SK-N-SH (cell line): ENCODE measurements around the gene SUFU. TPM values are rescaled to one million over a fixed set of nuclear protein-coding genes. Genes with fewer than 3 reads are reported as not detected.

Experiments
- CTCF ChIA-PET: fragments of 300-600, 350-600 bp; formaldehyde crosslinking; extraction: SDS; loops from one replicate; lab custom pipeline; 2021; lab: Yijun Ruan, JAX
- POLR2A ChIA-PET: fragments of 350-600 bp; sonication (Branson Sonifier 250); formaldehyde crosslinking; extraction: SDS; loops from one replicate; lab custom pipeline; 2020; ENCODE audit warnings: antibody characterized with exemption, inconsistent platforms; lab: Yijun Ruan, JAX
- DNase-seq: peaks from one replicate; pipeline ENCODE4 v3.0.0; 2012
- H2AFZ ChIP-seq: fragments of 200-600 bp; sonication (generic); 2 replicates; pipeline ENCODE4 v1.8.1; 2016; ENCODE audit warnings: antibody characterized with exemption, mild to moderate bottlenecking, low read depth
- H3F3A ChIP-seq: fragments of 200-600 bp; sonication (generic); replicated peaks from 2 replicates; pipeline ENCODE3; 2016; ENCODE audit warnings: antibody characterized with exemption, mild to moderate bottlenecking; ENCODE audit not compliant: insufficient read depth
- H3K27ac ChIP-seq, 2 experiments: fragments of 200-500 bp in 1 of 2; fragments of 200-600 bp in 1 of 2; sonication (Bioruptor generic) in 1 of 2; sonication (generic), shearing (Covaris generic) in 1 of 2; 2 replicates each; pipeline versions ENCODE4 v1.5.1 to v1.6.1; 2014 to 2016; ENCODE audit warnings: low read depth in 2 of 2, inconsistent platforms in 1 of 2, low read length in 1 of 2, mild to moderate bottlenecking in 1 of 2, mixed read lengths in 1 of 2
- H3K27me3 ChIP-seq: fragments of 200-600 bp; sonication (generic), shearing (Covaris generic); 2 replicates; pipeline ENCODE4 v1.6.1; 2016; ENCODE audit warnings: mixed run types; ENCODE audit not compliant: insufficient read depth
- H3K36me3 ChIP-seq, 2 experiments: fragments of 200-500 bp in 1 of 2; fragments of 200-600 bp in 1 of 2; sonication (Bioruptor generic) in 1 of 2; sonication (generic) in 1 of 2; replicated peaks in 1 of 2; 2 replicates each; pipeline versions ENCODE3 to v1.5.1; 2014 to 2016; ENCODE audit warnings: low read length in 1 of 2, mild to moderate bottlenecking in 1 of 2; ENCODE audit not compliant: insufficient read depth in 2 of 2, control insufficient read depth in 1 of 2
- H3K4me1 ChIP-seq, 2 experiments: fragments of 200-500 bp in 1 of 2; fragments of 200-600 bp in 1 of 2; sonication (Bioruptor generic) in 1 of 2; sonication (generic), shearing (Covaris generic) in 1 of 2; 2 replicates each; pipeline versions ENCODE4 v1.5.1 to v1.6.1; 2014 to 2016; ENCODE audit warnings: low read depth in 1 of 2, low read length in 1 of 2, mixed run types in 1 of 2; ENCODE audit not compliant: insufficient read depth in 2 of 2, control insufficient read depth in 1 of 2
- H3K4me2 ChIP-seq: fragments of 200-600 bp; sonication (generic), shearing (Covaris generic); 2 replicates; pipeline ENCODE4 v1.6.1; 2017; ENCODE audit warnings: mixed run types
- H3K4me3 ChIP-seq, 2 experiments: fragments of 200-500 bp in 1 of 2; fragments of 200-600 bp in 1 of 2; sonication (Bioruptor generic) in 1 of 2; sonication (generic), shearing (Covaris generic) in 1 of 2; 2 replicates each; pipeline versions ENCODE4 v1.5.1 to v1.8.1; 2014 to 2016; ENCODE audit warnings: low read depth in 2 of 2, inconsistent platforms in 1 of 2, low read length in 1 of 2, mild to moderate bottlenecking in 1 of 2, mixed read lengths in 1 of 2, moderate library complexity in 1 of 2
- H3K79me2 ChIP-seq: fragments of 200-600 bp; sonication (generic); 2 replicates; pipeline ENCODE4 v1.8.1; 2017; ENCODE audit warnings: mild to moderate bottlenecking; ENCODE audit not compliant: insufficient read depth
- H3K9ac ChIP-seq: fragments of 200-600 bp; sonication (generic); 2 replicates; pipeline ENCODE4 v1.6.1; 2017; ENCODE audit warnings: mixed run types
- H3K9me2 ChIP-seq: fragments of 200-600 bp; sonication (generic); 2 replicates; pipeline ENCODE4 v1.6.1; 2017; ENCODE audit warnings: mixed run types
- H3K9me3 ChIP-seq: fragments of 200-600 bp; sonication (generic); 2 replicates; pipeline ENCODE4 v1.6.1; 2017; ENCODE audit warnings: mixed run types, mild to moderate bottlenecking, moderate library complexity
- H4K20me1 ChIP-seq: fragments of 200-600 bp; sonication (generic); 2 replicates; pipeline ENCODE4 v1.6.1; 2017; ENCODE audit warnings: mild to moderate bottlenecking, mixed run types; ENCODE audit not compliant: insufficient read depth
- CHD2 ChIP-seq: fragments of 150-350 bp; IDR thresholded peaks from 2 replicates; pipeline ENCODE4 v1.6.1; 2018; ENCODE audit warnings: low read length; ENCODE audit not compliant: partially characterized antibody
- EP300 ChIP-seq, 2 experiments: IDR thresholded peaks; 2 replicates each; pipeline versions ENCODE4 v1.4.0 to v1.6.1; 2012; ENCODE audit warnings: borderline replicate concordance in 1 of 2, low read depth in 1 of 2, low read length in 1 of 2
- FOSL2 ChIP-seq: IDR thresholded peaks from 2 replicates; pipeline ENCODE4 v1.4.0; 2012; ENCODE audit warnings: low read depth, mild to moderate bottlenecking, moderate library complexity, borderline replicate concordance
- FOXM1 ChIP-seq: IDR thresholded peaks from 2 replicates; pipeline ENCODE4 v1.4.0; 2012; ENCODE audit warnings: low read depth, mild to moderate bottlenecking
- GABPA ChIP-seq: IDR thresholded peaks from 2 replicates; pipeline ENCODE4 v1.4.0; 2012; ENCODE audit warnings: low read depth, mild to moderate bottlenecking
- GATA2 ChIP-seq: sonication (generic); formaldehyde crosslinking; IDR thresholded peaks from 2 replicates; pipeline ENCODE4 v1.5.0; 2020; ENCODE audit warnings: mild to moderate bottlenecking, missing genetic modification reagents
- IRF3 ChIP-seq: fragments of 150-350 bp; IDR thresholded peaks from 2 replicates; pipeline ENCODE4 v1.6.1; 2016; ENCODE audit warnings: mild to moderate bottlenecking, low read depth, low read length
- MAX ChIP-seq: IDR thresholded peaks from 2 replicates; pipeline ENCODE4 v1.4.0; 2012; ENCODE audit warnings: low read depth
- MXI1 ChIP-seq: IDR thresholded peaks from 2 replicates; pipeline ENCODE4 v1.6.1; 2012; ENCODE audit warnings: mild to moderate bottlenecking, low read depth, low read length, improper control_type of control experiment
- NFIC ChIP-seq: IDR thresholded peaks from 2 replicates; pipeline ENCODE4 v1.4.0; 2012; ENCODE audit warnings: borderline replicate concordance
- POLR2AphosphoS5 ChIP-seq: IDR thresholded peaks from 2 replicates; pipeline ENCODE4 v1.6.1; 2012; ENCODE audit warnings: low read depth, low read length
- RAD21 ChIP-seq: IDR thresholded peaks from 2 replicates; pipeline ENCODE4 v1.6.1; 2012; ENCODE audit warnings: mild to moderate bottlenecking, low read length
- RCOR1 ChIP-seq: fragments of 150-350 bp; IDR thresholded peaks from 2 replicates; pipeline ENCODE4 v1.6.1; 2017; ENCODE audit warnings: antibody characterized with exemption, low read length
- RXRA ChIP-seq: IDR thresholded peaks from 2 replicates; pipeline ENCODE4 v1.4.0; 2012; ENCODE audit warnings: low read depth, mild to moderate bottlenecking, borderline replicate concordance
- TCF12 ChIP-seq: IDR thresholded peaks from 2 replicates; pipeline ENCODE4 v1.4.0; 2012
- TEAD4 ChIP-seq: IDR thresholded peaks from 2 replicates; pipeline ENCODE4 v1.4.0; 2012; ENCODE audit warnings: mild to moderate bottlenecking, borderline replicate concordance; ENCODE audit not compliant: insufficient read depth
- USF2 ChIP-seq: fragments of 150-350 bp; IDR thresholded peaks from 2 replicates; pipeline ENCODE4 v1.6.1; 2017; ENCODE audit warnings: antibody characterized with exemption, low read length, low read depth, borderline replicate concordance
- ZBTB33 ChIP-seq: IDR thresholded peaks from 2 replicates; pipeline ENCODE4 v1.4.0; 2012; ENCODE audit warnings: low read depth, borderline replicate concordance
- WGBS: methylation state at CpG from one replicate; pipeline ENCODE4 v1.1.6; 2017; ENCODE audit warnings: low lambda C conversion rate; 5-methylcytosine and 5-hydroxymethylcytosine counted together
- polyA plus RNA-seq, 3 experiments: library from polyadenylated mRNA; depleted of rRNA; stranded (reverse); fragments of >200 nt; gene quantifications; 2 replicates each; pipeline ENCODE4 v1.2.3, GENCODE V29; 2012
- TF ChIP-seq, protein P1 (sequence below): IDR thresholded peaks from 2 replicates; pipeline ENCODE4 v1.4.0; 2012; ENCODE audit warnings: low read depth, borderline replicate concordance

SUFU gene
- polyA plus RNA-seq, 1 of the 3 experiments (the other 2 are of a cell fraction): 5.7 TPM

DNA sequence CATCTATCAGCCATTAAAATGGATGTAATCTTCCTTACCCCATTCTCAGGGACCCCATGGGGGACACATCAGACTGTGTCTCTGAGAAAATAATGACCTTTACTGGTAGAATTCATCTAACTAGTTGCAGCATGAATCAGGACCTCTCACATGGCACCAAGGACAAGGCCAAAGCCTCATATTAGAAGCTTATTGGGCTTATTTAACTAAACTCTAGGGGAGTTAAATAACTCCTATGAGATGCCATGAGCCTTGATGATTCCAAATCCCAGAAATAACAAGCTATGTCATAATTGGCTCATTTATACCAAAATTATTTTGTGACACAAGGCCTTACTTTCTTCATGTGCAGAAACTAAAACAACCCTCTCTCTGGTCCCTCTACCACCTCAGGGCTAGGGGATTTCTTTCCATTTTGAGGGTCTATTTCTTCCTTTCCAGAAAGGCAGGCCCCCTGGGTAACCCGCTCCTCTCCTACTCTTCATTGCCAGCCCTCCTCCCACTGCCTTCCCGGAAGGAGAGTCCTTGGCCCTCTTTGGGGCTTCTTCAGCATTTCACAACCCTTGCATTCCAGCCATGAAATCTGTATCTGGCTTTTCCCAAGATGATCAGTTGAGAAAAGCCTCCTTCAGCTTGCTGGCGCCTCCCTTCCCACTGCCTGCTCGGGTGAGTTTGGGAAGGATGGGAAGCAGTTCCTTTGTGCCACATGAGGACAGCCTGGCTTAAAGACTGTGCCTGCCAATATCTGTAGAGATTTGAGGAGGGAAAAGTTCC is 98.7 kb downstream of the SUFU start (continued):
- TF ChIP-seq FOXM1 (no peak), NFIC (no peak), MXI1 (no peak), RCOR1 (no peak), RXRA (no peak), GATA2 (no peak), GABPA (no peak)

GRCh38 chr10:102603946-102604345 is 100.2 kb downstream of the SUFU start:
- no peaks in the 10 kb centered on the region for H3K79me2 ChIP-seq
- ChIA-PET CTCF (interaction anchor here (1.4 to 4.3 kb wide), 2 partner anchors 21 to 100 kb away, joined by 5 to 14 read pairs; partner anchors contain the start of gene SUFU), POLR2A (no interaction called here)
- DNase-seq: no peak
- WGBS: 84% methylated on average over 4 of the region's 7 CpGs
- H3K4me1 ChIP-seq: peaks cover 0 to 30% of the 10 kb centered on the region in 2 experiments; a peak in 3 of 4 replicates
- H3K36me3 ChIP-seq: peaks cover 0 to 17% of the 10 kb centered on the region in 2 experiments
- H3K9ac ChIP-seq: 0 out of 2 replicates have a peak overlapping the region, but pooled peaks have one; percentile 3
- H3K27ac ChIP-seq: peak overlapping the region in 1 of 2 experiments; percentile 79; a peak in 2 of 4 replicates
- H4K20me1 ChIP-seq: no peaks in the 10 kb centered on the region
- H3K27me3 ChIP-seq: no peaks in the 10 kb centered on the region
- peak overlapping the region; percentile 46 for H3K4me2 ChIP-seq
- H3F3A ChIP-seq: peaks cover 20% of the 10 kb centered on the region
- no peak overlapping the region for H3K4me3 ChIP-seq
- no peaks in the 10 kb centered on the region for H3K9me3 ChIP-seq
- H3K9me2 ChIP-seq: no peaks in the 10 kb centered on the region
- H2AFZ ChIP-seq: no peak overlapping the region
- TF ChIP-seq GABPA (0 out of 2 replicates have a peak, but pooled peaks have one; percentile 15), TEAD4 (no peak), EP300 (IDR thresholded peaks at IDR 0.05; ENCODE audit: borderline replicate concordance in 1 of 2, low read depth in 1 of 2, low read length in 1 of 2) (no peak)

DNA sequence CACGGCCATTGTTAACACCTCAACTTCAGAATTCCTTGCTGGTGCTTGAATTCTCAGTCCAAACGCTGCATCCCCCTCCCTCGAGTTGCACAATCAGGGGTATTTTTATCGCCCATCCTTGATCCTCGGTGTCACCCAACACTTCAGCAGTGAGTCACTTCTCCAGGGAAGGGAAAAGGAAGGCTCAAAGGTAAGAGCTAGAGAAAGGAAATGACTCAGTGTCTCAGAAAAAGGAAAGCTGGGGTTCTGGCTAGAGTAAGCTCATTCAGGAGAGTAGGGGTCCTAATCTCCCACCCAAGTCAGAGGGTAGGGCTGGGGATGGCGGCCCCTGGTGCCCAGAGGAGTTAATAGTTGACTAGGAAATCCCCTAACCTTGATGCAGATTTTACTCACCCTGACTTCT is 100.7 kb downstream of the SUFU start:
- no peaks in the 10 kb centered on the region for H3K9me2 ChIP-seq
- 19% methylated on average over 6 of the region's 6 CpGs for WGBS
- POLR2A ChIA-PET: no interaction called here
- H3K4me1 ChIP-seq: peaks cover 0 to 30% of the 10 kb centered on the region in 2 experiments; a peak in 3 of 4 replicates
- peak overlapping the region; percentile 3; the same call in 1 of the 2 replicates for H3K9ac ChIP-seq
- no peaks in the 10 kb centered on the region for H3K9me3 ChIP-seq
- peaks cover 20% of the 10 kb centered on the region for H3F3A ChIP-seq
- H3K36me3 ChIP-seq: peaks cover 0 to 12% of the 10 kb centered on the region in 2 experiments
- H4K20me1 ChIP-seq: no peaks in the 10 kb centered on the region
- no peaks in the 10 kb centered on the region for H3K79me2 ChIP-seq
- H3K4me2 ChIP-seq: peak overlapping the region; percentile 46
- H3K27ac ChIP-seq: peak overlapping the region in 1 of 2 experiments; percentile 79; a peak in 2 of 4 replicates
- CTCF ChIA-PET: interaction anchor here (1.4 to 4.3 kb wide), 3 partner anchors 12 to 100 kb away, joined by 5 to 14 read pairs (median 9); partner anchors contain the start of gene SUFU
- no peak overlapping the region for H2AFZ ChIP-seq
- H3K27me3 ChIP-seq: no peaks in the 10 kb centered on the region
- no peak for DNase-seq
- H3K4me3 ChIP-seq: no peak overlapping the region; a peak in 1 of 4 replicates
- TF ChIP-seq ZBTB33 (no peak), CHD2 (no peak), TEAD4 (no peak), IRF3 (no peak), FOSL2 (peak; percentile 90), TCF12 (peak; percentile 56; the same call in 1 of the 2 replicates), MAX (peak; percentile 46; the same call in 1 of the 2 replicates), USF2 (no peak), RAD21 (no peak), GATA2 (no peak), POLR2AphosphoS5 (peak; percentile 37; the same call in 1 of the 2 replicates), RXRA (peak; percentile 59; the same call in 1 of the 2 replicates), GABPA (no peak; the same call in 1 of the 2 replicates)
- TF ChIP-seq, protein P1, sequence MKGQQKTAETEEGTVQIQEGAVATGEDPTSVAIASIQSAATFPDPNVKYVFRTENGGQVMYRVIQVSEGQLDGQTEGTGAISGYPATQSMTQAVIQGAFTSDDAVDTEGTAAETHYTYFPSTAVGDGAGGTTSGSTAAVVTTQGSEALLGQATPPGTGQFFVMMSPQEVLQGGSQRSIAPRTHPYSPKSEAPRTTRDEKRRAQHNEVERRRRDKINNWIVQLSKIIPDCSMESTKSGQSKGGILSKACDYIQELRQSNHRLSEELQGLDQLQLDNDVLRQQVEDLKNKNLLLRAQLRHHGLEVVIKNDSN: no peak
